ENCODE measurements around the gene ADORA2A.

DNA sequence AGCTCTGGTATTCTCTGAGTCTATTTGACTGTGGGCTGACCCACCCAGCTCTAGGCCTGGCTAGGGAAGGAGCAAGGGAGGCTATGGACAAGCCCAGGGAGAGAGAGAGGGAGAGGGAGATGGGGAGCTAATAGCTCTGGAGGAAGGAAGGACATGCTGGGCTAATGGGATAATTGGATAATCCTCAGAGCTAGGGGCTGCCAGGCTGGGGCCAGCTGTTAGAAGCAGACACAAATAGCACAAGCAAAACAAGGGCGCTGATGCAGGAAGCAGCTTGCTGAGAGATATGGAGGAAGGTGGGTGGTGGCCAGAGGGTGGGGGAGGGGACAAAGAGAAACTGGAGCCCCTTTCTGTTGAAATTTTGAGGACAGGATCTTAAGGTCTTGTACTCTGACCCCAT lies 23.2 kb downstream of the ADORA2A start:
- no peak for TF ChIP-seq EZH2 (IDR thresholded peaks at IDR 0.05; ENCODE audit: insufficient read depth, poor library complexity, severe bottlenecking)
- no peak for TF ChIP-seq EZH2phosphoT487 (IDR thresholded peaks at IDR 0.05; ENCODE audit: insufficient read depth, low read depth)
